ENCODE results near the gene SLC37A4.

DNA sequence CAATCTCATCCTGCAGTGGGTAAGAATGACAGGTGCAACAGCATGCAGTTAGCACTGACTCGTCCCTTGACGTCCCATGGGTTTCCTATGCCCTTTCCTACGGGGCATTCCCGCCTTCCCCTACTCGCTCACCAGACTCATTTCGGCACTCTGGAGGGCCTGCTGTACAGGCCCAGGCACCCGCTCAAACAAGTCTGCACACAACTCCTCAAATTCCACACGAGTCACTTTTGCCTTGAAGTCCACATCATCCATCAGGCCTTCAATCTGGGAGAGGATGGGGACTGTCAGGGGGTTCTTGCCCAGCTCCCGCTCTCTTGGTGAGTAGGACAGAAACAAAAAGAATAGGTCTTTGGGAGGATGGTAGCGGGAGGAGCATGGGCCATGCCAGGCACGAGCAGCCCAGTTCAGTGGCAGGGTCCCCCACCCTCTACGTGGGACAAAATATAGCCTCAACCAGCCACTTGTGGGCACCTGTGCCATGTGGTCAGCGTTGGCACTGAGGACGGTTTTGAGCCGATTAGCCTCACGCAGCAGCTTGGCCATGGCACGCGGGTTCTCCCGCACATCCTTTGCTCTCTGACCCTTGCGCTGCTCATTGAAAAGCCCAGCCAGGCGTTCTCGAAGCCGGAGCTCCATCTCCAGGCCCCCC, 21.6 kb upstream of the SLC37A4 start:
- TF ChIP-seq, protein P1, sequence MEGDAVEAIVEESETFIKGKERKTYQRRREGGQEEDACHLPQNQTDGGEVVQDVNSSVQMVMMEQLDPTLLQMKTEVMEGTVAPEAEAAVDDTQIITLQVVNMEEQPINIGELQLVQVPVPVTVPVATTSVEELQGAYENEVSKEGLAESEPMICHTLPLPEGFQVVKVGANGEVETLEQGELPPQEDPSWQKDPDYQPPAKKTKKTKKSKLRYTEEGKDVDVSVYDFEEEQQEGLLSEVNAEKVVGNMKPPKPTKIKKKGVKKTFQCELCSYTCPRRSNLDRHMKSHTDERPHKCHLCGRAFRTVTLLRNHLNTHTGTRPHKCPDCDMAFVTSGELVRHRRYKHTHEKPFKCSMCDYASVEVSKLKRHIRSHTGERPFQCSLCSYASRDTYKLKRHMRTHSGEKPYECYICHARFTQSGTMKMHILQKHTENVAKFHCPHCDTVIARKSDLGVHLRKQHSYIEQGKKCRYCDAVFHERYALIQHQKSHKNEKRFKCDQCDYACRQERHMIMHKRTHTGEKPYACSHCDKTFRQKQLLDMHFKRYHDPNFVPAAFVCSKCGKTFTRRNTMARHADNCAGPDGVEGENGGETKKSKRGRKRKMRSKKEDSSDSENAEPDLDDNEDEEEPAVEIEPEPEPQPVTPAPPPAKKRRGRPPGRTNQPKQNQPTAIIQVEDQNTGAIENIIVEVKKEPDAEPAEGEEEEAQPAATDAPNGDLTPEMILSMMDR (IDR thresholded peaks at IDR 0.05; ENCODE audit: extremely low read depth in 1 of 2, insufficient read depth in 1 of 2, low read depth in 1 of 2, low read length in 2 of 2): no peak
- TF ChIP-seq, protein P2, sequence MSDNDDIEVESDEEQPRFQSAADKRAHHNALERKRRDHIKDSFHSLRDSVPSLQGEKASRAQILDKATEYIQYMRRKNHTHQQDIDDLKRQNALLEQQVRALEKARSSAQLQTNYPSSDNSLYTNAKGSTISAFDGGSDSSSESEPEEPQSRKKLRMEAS (IDR thresholded peaks at IDR 0.05; ENCODE audit: insufficient read depth, insufficient read length): no peak
- TF ChIP-seq EZH2 (IDR thresholded peaks at IDR 0.05; ENCODE audit: borderline replicate concordance, low read depth, low read length, severe bottlenecking) (no peak), MYC (IDR thresholded peaks at IDR 0.05; ENCODE audit: low read depth, low read length) (no peak), POLR2A (IDR thresholded peaks at IDR 0.05; ENCODE audit: low read depth, low read length) (no peak), FOS (IDR thresholded peaks at IDR 0.05; ENCODE audit: borderline replicate concordance, insufficient read depth, low read length) (no peak), JUN (IDR thresholded peaks at IDR 0.05; ENCODE audit: borderline replicate concordance, insufficient read depth, insufficient read length, low read depth) (no peak)

Measured in endothelial cell of umbilical vein (primary cell).